DMS79 treated with DMSO at 0.1 percent for 48 hours (cell line): ENCODE results near the gene CHCHD6.
A peak's percentile ranks its signal among the peaks of the same experiment; 100 is the strongest.

Experiments used
- DNase-seq: peaks from one replicate; lab custom pipeline; 2025; lab: John Stamatoyannopoulos, UW

Gene CHCHD6

DNA sequence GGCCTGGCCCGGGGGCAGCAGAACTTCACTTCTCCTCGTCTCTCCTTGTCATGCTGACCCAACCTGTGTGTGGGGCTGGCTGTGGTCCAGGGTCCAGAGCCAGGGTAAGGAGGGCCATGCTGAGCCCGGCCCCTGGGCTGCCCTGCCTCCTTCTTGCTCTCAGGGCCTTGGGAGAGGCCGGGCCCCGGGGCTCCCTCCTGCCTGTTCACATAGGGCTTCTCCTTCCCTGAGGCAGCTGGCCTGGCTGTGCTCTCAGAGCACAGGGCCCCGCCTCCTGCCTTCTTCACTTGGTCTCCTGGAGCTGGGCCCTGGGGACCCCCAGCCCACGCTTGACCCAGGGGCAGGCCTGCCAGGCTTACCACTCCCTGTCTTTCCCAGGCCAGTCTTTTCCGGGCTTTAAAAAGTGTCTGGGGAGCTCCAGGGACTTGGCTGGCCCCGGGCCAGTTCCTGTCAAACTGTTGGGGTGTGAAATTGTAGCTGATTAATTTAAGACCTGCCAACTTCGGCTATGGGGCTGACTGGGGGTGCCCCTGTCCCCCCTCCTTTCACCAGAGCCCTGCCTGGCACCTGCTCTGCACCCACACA, 290.7 kb downstream of the CHCHD6 start:
- DNase-seq: no peak

DNA sequence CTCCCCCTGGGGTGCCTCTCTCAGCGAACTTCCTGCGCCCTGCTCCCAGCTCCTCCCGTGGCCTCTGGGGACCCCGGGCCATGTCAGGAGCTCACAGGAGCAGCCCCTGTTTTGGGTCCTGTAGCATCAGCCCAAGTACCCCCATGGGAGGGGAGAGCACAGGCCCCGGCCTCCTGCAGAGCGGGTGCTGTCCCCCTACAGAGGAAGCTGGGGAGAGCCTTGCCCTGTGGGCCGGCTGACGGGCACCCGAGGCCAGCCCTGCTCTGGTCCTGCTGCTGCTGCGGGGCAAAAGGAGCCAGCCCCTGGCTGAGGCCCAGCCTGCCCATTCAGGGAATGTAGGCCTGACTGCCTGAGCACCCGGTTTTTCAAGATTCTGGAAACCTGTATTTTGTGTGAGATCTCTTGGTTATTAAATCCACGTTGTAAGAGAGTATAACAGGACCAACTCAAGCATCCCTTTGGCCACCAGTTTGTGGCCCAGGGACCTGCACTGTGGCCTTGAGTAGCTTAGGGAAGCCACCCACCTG, 291.3 kb downstream of the CHCHD6 start:
- DNase-seq: no peak

DNA sequence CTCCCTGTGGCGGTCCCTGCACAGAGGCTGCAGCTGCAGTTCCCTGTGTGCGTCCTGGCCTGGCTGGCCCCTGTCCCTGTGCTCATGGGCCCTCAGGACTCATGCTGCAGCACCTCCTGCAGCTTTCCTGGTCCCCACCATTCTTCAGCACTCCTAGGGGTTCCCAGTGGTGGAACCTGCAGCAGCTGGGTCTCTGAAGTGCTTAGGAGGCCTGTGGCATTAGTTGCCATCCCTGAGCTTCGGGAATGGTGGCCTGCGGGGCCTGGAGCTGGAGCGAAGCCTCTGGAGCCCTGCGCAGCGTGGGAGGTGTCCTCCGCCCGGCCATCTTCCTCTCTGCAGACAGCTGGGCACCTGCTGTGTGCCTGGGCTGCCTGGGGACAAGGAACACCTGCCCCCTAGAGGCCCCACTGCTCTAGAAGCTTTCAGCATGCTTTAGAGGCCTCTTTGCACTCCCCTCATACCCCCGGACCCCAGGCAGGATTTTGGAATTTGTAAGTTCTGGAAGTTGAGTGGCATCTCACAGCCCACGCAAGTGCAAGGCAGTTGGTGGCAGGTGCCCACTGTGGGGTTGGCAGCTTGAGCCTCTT, 292.0 kb downstream of the CHCHD6 start:
- DNase-seq: no peak

DNA sequence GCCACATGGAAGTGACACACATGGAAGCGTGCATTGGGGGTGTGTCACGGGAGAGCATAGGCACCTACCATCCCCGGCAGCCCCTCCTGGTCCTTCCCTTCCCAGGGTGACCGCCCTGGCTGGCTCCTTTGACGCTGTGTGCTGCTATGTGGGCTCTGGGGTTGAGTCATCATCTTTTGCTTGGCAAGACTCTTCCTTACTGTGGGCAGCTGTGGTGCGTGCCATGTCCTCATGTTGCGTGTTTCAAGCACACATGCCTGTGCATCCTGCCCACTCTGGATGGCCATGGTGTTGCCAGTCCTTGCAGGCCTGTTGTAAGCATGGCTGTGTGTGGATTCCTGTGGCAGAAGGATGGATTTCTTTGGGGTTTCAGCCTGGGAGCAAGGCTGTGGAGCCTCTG, 292.9 kb downstream of the CHCHD6 start:
- no peak for DNase-seq

DNA sequence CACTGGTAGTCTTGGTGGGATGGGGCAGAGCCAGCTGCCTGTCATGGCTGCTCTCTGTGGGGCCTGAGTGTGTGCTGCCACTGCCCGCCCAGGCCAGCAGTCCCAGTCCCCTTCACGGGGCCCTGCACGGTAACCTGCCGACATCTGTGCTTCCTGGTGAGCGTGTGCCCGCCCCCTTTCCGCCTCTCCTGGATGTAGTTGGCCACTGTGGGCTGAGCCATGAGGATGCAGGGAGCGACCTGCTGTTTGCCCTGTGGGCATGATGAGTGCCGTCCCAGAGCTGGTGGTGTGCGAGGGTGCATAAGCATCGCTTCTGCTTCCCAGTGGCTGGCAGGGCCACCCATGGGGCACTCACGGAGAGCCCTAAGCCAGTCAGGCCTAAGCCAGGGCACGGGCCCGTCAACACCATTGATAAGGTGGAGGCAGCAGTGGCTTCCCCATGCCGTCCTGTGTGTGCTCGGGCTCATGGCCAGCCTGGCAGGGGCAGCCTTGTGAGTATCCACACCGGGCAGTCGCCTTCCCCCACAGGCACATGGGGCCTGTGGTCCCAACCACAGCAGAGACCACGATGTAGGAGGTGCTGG, 293.5 kb downstream of the CHCHD6 start:
- DNase-seq: no peak

DNA sequence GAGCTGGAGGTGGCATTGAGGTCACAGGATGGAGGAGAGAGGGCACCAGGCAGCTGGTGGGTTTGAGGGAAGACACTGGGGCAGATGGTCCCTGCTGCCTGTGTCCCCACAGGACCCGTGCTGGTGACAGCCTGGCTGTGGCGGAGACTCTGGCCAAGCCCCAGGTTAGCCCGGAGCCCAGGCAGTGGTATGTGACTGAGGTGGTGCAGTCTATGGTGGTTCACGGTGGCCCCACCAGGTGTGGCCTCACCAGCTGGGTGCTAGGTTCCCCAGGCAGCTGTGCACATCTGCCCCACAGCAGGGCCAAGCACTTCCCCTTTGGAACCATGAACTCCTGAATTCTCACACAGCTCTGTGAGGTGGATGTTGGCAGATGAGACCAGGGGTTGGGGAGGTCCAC, 294.3 kb downstream of the CHCHD6 start:
- DNase-seq: no peak

DNA sequence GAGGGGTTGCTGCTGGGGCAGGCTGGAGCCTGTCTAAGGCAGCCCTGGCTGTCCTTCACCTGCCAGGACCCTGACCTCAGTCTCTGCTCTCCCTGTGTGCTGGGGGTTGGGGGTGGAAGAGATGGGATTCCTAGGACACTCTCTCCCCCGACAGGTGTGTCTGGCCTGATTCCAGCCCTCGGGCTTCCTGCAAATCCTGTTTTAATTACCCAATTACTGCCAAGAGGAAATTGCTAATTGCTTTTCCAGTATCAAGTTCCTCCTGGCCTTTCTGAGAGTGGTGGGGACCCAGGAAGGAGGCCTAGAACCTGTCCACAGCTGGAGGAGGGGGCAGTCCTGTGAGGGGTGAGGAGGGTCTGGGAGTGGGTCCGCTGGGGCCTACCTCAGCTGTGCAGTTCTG, 294.7 kb downstream of the CHCHD6 start:
- peak; percentile 37 for DNase-seq

DNA sequence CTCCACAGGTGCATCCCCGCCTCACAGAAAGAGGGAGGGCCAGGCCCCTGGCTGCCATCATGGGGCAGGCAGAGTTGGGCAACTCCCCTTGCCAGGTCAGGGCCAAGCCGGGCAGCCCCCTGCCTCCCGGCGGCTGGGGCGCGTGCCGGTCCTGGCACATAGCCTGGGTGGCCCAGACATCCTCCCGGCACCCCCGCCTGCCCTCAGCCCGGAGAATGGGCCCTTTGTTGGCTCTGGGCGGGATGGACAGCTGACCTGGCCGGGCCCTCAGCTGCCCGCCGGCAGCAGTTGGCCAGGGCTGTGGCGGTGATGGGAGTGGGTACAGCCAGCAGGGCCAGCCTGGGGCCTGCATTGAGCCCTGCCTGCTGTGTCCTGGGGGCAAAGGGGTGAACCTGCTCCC, 295.3 kb downstream of the CHCHD6 start:
- no peak for DNase-seq

DNA sequence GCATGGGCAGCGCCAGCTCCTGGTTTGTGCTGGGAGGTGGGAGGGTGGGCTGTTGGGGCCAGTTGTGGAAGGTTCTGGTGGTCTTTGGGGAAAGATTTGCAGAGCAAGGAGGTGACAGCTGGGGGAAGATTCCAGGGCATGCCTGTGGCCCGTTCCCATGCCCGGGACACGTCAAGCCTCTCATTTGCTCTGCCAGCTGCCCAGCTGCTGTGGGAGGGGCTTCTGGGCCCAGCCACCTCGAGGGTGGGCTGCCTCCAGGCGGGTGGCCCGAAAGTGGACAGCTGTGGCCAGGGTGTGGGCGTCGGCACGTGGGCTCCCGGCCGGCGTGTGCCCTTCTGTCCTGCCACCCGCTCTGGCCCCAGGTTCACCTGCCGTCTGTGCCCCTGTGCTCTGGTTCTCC, 296.1 kb downstream of the CHCHD6 start:
- no peak for DNase-seq

DNA sequence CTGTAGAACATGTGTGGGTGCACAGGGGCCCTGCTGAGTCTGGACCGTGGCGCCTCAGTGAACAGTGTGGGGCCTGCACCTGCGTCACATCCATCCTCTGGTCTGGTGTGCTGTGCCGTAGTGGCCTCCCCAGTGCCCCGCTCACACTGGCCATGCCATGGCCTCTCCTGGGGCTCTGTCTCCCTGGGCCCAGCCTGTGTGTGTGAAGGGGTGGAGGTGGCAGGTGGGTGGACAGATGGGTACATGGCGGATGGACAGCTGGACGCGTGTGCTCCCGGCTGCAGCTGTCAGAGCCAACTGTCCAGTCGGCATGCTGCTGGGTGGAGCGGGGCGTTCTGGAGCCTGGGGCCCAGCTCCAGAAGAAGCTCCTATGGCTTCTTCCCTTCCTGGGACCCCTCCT, 296.7 kb downstream of the CHCHD6 start:
- no peak for DNase-seq

DNA sequence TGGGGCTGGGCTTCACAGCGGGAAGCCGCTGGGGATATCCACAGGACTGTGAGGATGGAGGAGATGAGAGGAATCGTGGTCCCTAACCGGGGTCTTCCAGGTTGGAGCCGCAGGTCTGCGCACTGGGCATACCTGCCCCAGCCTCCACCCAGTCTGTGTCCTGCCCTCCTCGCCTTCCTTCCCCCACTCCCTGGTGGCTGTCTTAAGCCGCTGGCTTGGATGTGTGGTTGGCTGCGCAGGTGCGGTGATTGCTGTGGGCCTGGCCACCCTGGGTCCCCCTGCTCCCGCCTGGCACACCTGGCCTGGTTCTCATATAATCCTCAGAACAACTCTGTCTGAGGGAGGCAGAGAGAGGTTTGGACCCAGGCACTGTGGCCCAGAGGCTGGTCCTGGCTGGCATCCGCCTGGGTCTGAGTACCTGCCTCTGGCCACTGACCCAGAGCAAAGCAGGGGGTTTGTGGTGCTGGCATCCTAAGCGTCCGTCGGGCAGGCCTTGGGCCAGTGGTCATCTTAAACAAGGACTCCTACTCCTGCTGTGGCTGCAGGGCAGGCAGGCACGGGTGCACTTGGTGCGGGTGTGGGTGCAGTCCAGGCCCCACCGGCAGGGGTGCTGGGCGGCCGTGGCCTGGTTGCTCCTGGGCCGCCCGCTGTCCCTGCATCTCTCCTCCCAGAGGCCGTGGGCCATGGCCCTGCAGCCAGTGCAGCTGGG, 297.6 kb downstream of the CHCHD6 start:
- DNase-seq: no peak

DNA sequence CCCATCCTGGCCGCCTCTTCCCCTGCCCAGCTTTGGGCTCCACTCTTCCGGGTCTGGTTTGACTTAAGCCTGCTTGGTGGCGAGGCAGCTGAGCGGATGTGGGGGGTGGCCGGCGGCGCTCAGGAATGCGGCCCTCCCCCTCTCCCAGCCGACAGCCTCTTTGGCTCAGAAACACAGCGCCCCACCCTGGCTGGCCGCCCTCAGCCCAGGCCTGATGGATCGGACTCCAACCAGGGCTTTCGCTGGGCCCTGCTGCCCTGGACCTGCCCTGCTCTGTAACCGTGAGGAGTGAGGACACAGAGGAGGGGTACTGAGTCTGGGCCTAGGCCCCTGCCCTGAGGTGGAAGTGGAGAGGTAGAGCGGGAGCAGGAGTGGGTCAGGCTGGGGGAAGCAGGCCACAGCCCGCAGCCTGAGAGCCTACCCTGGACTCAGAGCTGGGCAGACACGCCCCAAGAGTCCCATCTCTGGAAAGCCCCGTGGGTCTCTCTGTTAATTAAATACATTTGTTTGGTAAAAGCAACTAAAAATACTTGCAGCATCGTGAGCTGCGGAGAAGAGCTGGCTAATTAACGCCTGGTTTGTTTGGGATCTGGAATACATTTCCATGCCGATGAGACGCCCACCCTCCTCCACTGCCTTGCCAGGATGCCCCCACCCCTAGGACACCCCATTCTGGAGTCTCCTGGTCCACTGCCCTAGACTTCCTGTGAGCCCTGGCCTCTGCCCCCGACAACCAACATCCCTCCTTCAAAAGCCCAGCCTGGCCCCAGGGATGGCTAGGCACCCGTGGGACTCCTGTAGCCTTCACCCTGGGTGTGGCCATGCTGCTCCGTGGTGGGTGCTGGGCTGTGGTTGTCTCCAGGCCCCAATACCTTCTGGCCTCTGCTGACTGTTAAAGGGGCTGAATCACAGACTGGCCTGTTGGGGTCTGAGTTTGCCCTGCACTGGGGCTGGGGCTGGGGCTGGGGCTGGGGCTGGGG, 298.4 kb downstream of the CHCHD6 start:
- DNase-seq: no peak

DNA sequence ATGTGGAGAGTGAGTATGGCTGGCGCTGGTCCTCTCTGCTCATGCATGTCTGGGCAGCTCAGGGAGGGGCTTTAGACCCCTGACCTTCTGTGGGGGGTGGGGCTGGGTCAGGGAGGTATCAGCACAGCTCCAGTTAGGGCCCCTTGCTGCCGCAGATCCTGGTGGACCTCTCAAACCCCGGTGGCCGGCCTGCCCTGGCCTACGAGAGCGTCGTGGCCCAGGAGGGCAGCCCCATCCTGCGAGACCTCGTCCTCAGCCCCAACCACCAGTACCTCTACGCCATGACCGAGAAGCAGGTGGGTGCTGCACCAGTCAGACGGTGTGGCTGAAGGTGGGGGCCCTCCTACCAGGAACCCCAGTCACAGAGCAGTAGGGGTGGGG, 299.1 kb downstream of the CHCHD6 start:
- DNase-seq: no peak

DNA sequence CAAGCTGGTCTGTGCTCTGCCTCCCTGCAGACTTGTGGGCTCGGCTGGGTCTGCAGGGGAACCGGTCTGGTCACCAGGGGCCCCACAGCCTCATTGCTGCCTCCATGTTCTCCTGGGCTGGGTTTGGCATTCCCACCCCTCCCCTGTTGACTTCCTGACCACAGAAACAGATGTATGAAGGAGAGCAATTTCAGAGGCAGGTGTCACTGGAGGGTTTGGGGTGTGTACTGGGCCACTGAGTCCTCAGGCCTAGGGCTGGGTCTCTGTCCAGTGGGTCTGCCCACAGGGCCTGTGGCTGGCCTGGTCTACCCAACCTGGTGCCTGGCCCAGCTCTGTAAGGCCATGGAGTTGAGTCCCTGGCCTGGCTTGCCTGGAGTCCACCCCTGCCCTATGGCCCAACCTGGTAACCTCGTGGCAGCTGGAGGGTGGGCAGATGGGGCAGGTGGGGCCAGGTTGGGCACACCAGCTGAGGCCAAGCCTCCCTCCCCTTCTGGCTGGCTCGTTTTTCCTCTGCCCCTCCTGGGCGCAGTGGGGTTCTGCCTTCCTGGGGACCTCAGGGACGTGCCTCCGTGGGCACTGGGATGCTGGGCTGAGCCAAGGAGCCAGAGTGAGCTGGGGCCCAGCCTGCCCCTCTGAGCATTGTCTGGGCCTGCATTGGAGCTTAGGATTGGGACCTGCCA, 299.7 kb downstream of the CHCHD6 start:
- no peak for DNase-seq

DNA sequence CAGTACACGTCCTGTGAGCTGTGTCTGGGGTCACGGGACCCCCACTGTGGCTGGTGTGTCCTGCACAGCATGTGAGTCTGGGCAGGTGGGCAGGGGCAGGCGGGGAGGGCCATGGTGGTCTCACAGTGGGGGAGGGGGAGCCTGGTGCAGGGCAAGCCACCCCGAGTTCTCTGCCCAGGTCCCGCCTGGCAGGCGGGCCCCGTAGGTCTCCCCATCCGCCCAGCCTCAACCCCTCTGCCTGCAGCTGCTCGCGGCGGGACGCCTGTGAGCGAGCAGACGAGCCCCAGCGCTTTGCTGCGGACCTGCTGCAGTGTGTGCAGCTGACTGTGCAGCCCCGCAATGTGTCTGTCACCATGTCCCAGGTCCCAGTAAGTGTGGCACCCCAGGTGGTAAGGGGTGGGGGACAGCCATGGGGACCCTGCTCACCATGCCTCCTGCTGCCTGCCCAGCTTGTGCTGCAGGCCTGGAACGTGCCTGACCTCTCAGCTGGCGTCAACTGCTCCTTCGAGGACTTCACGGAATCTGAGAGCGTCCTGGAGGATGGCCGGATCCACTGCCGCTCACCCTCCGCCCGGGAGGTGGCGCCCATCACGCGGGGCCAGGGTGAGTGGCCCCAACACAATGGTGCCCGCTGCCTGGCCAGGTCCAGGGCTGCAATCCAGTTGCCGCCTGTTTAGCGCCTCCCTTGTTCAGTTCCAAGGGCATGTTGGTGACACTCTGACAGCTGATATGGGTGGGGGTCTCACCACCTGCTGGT, 300.8 kb downstream of the CHCHD6 start:
- no peak for DNase-seq

DNA sequence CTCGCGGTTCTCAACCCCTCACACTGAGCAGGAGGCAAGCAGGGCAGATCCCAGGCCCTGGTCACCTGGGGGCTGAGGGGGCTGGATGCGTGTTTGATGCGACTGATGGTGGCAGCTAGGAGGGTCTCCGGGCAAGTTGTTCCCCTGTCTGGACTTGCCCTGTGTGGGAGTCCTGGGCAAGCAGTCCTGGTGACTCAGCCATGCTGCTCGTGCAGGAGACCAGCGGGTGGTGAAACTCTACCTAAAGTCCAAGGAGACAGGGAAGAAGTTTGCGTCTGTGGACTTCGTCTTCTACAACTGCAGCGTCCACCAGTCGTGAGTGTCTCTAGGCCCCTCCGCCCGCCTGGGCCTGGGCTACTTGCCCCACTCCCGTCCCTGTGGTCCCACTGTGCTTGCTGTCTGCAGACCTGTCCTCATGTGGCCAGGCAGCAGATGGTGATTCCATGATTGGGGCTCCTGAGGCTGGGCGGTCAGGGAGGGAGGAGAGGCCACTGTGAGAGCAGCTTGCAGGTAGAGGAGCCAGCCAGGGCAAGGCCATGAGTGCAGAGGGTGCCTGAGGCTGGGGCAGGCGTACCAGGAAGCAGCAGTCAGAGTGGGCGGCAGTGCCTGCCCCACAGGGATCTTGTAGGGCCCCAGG, 301.9 kb downstream of the CHCHD6 start:
- no peak for DNase-seq

DNA sequence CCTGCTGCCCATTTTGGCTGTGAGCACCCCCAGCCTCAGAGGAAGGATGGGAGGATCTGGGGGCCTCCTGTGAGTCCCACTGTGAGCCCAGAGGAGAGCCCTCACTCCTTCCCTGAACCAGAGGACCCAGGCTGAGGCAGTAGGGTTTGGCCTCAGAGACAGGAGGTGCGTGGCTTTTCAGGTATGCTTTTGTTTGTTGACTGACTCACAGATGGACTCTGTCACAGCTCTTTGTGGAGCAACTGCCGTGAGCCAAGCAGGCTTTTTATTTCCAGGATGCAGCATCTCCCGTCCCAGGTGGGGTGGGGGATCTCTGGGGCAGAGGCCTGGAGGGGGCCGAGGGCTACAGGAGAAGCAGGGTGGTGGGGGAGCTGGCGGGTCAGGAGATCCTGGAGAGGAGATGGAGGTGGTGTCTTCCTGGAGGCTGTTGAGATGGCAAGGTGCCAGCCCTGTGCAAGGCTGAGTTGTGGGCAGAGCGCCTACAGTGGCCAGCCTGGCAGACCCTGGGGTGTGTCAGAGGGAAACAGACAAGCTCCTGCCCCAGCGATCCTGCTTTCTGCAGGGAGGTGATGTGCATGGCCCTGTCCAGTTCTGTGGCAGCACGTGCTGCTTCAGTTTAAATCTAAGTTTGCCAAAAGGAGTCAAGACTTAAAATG, 302.9 kb downstream of the CHCHD6 start:
- no peak for DNase-seq

DNA sequence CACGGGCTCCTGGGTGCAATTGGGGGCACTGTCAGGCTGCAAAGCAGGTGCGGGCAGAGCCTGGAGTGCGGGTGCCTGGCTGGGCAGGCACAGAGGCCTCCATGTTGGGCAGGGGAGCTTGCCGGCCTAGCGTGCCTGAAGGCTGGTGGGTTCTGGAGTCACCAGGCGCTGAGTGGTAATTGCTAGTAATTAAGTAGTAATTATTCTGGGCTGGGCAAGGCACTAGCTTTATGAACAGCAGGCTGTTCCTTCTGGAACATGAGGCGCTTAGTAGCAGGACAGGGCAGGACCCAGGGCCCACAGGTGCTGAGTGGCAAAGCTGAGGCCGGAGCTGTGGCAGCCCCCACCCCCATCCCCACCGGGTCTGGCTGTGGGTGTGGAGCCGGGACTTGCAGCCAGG, 304.2 kb downstream of the CHCHD6 start:
- no peak for DNase-seq

DNA sequence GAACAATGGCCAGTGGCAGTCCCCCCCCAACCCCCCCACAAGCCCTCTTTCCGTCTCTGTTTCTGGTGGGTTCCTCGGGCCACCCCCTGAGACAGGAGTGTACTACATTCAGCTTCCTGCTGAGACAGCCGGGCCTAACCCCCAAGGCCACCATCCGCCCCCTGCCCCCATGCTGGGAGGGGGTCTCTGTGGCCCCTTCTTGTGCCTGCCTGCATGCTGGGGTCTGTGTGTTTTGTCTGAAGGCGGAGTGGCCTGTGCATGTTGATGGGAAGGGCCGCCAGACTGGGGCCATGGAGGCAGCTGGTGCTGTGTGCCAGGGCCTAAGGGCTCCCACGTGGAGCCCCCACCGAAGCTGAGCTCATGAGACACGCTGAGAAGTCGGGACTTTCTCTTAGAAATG, 305.5 kb downstream of the CHCHD6 start:
- DNase-seq: no peak
